GM18907 (cell line): ENCODE results near the gene MTG1.
"Not testable (repeated sequence)": the region's sequence is repeated elsewhere in the genome, so short reads cannot be mapped to it uniquely, and the experiment has no call there.

Experiments
- ATAC-seq: cut with Tn5 transposase; IDR thresholded peaks from one replicate; pipeline ENCODE4 v1.9.1; 2021; ENCODE audit warnings: mild to moderate bottlenecking, moderate library complexity; ENCODE audit not compliant: unreplicated experiment

Gene MTG1

DNA sequence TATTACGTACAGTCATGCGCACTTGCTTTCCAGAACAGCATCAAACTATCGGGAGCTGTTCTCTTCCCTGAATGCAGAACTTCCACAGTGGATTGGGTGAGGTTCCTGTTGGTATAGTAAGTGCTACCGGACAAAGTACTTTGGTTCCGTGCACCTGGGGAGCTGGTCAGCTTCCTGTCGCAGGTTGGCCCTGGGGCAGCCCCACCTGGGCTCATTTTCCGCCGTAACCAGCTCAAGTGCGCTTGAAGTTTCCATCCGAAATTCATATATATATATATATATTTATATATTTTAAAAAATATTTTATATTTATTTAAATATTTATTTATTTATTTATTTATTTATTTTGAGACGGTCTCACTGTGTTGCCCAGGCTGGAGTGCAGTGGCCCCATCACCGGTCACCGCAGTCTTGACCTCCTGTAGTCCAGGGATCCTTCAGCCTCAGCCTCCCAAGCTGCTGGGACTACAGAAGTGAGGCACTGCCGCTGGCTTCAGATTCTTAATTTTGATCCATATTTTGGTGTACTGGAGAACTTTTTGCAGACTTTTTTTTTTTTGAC is 66.3 kb downstream of the MTG1 start:
- ATAC-seq, result no peak

DNA sequence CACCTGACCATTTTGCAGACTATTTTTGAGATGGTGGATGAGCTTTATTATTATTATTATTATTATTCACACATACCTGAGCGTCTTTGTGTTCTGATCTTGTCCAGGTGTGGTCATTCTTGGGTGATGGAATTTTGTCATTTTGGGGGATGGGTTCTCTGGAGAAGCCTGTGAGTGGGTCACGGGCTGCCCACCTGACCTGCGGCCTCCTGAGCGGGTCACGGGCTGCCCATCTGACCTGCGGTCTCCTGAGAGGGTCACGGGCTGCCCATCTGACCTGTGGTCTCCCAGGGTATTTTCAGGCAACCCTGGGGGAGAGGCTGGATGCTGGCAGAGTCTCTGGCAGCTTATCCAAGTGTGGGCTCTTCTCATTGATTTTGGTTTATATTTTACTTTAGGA is 67.1 kb downstream of the MTG1 start:
- ATAC-seq, result no peak

DNA sequence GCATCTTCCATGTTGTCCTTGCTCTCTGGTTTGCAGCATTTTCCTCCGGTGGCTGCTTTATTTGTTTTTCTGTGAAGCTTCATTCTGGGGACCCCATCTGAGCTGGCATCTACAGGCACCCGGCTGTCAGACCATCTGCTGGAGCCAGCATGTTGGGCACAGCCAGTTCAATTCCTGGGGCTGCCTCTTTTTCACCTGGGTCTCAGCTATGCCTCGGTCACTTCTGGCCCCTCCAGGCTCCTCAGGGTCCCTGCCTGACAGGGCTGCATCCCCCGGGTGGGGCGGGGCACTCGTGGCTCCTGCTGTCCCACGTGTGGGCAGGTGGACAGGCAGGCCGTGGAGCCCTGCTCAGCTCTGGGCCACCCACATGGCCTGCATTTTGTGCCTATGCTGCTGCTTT is 67.9 kb downstream of the MTG1 start:
- ATAC-seq, result no peak

DNA sequence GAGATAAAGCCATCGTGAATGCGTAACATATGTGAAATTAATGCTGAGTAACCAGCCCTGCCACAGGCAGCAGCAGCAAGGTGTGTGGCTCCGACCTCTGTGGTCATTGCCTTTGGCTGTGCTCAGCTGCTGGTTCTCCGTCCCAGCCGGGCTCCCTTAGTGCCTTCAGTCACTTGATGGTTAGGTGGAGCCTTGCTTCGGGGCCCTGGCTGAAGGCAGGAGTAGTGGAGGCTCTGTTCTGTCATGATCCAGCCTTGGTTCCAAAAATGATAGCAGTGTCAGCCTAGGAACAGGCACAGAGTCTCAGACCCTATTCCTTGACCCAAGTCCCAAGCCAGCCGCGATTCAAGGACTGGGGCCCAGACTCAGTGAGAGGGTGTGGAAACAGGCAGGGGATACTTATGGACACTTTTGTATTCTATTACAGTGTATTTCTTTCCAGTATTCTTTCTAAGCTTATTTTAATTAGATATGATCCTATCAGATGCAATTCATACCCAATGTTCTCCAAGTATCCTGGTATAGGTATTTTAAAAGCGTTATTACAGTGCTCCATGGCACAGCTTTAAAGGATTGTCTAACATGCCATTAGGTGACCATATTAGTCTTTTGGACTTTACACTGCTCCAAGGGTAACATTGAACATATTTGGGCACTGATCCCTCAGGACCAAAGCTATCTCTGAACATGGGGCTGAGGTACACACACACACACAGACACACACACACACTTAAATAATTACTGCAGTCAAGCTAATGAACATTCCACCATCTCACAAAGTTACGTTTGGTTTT is 68.8 kb downstream of the MTG1 start:
- no peak for ATAC-seq

GRCh38 chr10:133464582-133465031 is 70.7 kb downstream of the MTG1 start:
- ATAC-seq, result no peak

DNA sequence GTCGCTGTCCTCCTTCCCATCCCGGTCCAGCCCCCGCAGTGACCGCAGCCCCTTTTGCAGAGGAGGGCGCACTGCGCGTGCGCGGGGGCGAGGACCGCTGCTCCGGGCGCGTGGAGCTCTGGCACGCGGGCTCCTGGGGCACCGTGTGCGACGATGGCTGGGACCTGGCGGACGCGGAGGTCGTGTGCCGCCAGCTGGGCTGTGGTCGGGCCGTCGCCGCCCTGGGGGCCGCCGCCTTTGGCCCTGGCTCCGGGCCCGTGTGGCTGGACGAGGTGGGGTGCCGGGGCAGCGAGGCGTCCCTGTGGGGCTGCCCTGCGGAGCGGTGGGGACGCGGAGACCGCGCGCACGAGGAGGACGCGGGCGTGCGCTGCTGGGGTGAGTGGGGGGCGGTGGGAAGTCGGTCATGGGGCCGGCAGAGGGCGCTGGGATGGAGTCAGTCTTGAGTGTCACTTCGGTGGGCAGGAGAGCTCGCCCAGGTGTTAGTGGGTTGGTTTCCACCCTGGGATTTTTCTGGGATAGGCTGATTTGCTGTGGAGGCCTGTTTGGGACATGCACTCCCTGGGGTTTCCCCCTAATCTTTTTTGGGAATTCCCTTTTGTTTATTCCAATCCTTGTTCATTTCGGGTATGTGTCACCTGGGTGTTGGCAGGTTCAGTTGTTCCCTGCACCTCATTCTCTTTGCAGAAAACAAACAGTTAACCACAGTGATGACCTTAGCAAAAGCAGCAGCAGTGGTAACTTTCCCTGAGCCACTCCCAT is 71.4 kb downstream of the MTG1 start:
- ATAC-seq, result no peak

DNA sequence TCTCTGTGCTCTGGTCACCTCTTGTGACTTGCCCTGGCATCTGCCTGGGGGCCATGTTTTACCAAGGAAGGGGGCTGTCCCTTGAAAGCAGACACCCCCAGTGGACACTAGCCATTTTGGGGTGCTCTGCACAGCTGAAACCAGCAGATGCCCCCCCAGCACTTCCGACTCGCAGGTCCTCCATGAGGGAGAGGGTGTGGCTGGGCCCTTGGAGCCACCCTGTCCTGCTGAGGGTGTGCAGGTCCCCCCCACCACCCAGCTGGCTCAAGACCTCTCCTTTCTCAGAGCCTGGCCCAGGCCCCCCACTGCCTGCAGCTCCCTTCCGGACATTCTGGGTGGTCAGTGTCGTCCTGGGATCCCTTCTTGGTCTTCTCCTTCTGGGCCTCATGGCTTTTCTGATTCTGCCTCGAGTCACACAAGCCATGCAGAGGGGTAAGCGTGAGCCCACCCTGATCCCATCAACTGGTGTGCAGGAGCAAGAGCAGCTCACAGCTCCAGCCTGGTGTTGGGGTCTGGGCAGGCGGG is 72.1 kb downstream of the MTG1 start:
- no peak for ATAC-seq

- no peak for ATAC-seq
Observed at GRCh38 chr10:133466683-133467275, 72.8 kb downstream of the MTG1 start.

DNA sequence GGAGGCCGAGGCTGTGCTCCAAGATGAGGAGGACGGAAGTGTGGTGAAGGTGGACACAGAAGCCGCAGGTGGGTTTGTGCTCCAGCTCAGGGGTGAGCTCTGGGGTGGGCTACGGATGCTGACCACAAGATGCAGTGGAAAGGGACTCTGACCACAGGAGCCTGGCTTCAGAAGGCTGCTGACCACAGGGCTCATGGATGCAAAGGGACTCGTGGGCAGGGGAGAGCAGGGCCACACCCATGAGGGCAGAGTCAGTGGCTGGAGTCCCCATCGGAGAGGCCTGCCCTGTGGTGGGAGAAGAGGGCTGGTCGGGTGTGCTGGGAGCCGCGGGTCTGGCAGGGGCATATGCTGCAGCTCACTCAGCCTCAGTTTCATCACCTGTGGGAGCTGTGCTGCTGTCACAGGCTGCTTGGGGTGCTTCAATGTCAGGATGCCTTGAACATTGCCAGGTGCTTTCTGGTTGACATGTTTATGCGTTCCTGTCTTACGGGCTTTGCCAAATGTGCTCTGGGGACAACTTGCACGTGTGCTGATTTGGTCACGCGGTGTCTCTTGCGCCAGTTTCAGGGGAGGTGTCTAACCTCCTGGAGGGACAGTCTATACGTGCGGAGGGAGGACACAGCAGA is 73.4 kb downstream of the MTG1 start:
- ATAC-seq, result no peak

DNA sequence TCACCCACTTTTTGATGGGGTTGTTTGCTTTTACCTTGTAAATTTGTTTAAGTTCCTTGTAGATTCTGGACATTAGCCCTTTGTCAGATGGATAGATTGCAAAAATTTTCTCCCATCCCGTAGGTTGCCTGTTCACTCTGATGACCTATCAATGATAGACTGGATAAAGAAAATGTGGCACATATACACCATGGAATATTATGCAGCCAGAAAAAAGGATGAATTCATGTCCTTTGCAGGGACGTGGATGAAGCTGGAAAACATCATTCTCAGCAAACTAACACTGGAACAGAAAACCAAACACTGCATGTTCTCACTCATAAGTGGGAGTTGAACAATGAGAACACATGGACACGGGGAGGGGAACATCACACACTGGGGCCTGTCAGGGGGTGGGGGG is 75.2 kb downstream of the MTG1 start:
- ATAC-seq, result not testable (repeated sequence)

- ATAC-seq, result no peak
Observed at GRCh38 chr10:133471300-133472109, 77.5 kb downstream of the MTG1 start.
